ENCODE results near the gene ABCB10. TPM values are rescaled to one million over a fixed set of nuclear protein-coding genes. Genes with fewer than 3 reads are reported as not detected.

The ABCB10 gene
- total RNA-seq, 4 donors from 2014 or later: 16.5 to 41.0 (median 20.9) TPM

DNA sequence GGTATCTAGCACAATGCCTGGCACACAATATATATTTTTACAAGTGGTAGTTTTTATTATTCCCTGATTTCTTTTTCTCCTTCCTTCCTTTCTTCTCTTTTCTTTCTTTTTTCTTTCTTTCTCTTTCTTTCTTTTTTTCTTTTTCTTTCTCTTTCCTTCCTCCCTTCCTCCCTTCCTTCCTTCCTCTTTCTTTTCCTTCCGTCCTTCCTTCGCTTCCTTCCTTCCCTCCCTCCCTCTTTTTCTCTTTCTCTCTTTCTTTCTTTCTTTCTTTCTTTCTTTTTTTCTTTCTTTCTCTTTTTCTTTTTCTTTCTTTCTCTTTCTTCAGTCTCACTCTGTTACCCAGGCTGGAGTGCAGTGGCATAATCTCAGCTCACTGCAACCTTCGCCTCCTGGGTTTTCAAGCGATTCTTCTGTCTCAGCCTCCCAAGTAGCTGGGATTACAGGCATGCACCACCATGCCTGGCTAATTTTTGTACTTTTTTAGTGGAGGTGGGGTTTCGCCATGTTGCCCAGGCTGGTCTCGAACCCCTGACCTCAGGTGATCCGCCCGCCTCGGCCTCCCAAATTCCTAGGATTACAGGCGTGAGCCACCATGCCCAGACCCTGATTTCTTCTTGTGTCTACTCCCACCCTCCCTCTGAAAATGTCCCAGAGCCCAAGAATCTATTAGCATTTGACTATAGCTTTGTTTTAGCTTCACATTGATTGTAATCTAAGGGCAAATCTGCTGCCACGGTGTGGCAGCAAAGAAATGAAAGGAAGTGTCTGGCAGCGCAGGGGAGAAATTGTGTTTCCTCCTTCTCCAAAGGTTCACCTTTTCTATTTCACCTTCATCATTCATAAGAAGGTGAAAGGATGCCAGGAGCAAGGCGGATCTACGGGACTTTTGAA is 19.9 kb upstream of the ABCB10 start:
- no peak for DNase-seq
- H3K27me3 ChIP-seq: no peaks in the 10 kb centered on the region
- H3K27ac ChIP-seq: peak overlapping the region in 2 of 4 donors; percentile 44 to 57
- H3K36me3 ChIP-seq: no peaks in the 10 kb centered on the region
- TF ChIP-seq, protein P1, sequence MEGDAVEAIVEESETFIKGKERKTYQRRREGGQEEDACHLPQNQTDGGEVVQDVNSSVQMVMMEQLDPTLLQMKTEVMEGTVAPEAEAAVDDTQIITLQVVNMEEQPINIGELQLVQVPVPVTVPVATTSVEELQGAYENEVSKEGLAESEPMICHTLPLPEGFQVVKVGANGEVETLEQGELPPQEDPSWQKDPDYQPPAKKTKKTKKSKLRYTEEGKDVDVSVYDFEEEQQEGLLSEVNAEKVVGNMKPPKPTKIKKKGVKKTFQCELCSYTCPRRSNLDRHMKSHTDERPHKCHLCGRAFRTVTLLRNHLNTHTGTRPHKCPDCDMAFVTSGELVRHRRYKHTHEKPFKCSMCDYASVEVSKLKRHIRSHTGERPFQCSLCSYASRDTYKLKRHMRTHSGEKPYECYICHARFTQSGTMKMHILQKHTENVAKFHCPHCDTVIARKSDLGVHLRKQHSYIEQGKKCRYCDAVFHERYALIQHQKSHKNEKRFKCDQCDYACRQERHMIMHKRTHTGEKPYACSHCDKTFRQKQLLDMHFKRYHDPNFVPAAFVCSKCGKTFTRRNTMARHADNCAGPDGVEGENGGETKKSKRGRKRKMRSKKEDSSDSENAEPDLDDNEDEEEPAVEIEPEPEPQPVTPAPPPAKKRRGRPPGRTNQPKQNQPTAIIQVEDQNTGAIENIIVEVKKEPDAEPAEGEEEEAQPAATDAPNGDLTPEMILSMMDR (IDR thresholded peaks at IDR 0.05): no peak
- TF ChIP-seq POLR2A (IDR thresholded peaks at IDR 0.05): no peak
- H3K4me3 ChIP-seq: no peak overlapping the region
- H3K9me3 ChIP-seq: no peaks in the 10 kb centered on the region
- H3K4me1 ChIP-seq: peaks cover 0 to 14% (median 6%) of the 10 kb centered on the region in 4 donors

GRCh38 chr1:229574679-229575442 is 16.4 kb upstream of the ABCB10 start:
- no peaks in the 10 kb centered on the region for H3K27me3 ChIP-seq
- H3K4me3 ChIP-seq: no peak overlapping the region
- peaks cover 0 to 14% (median 6%) of the 10 kb centered on the region in 4 donors for H3K4me1 ChIP-seq
- no peaks in the 10 kb centered on the region for H3K36me3 ChIP-seq
- no peaks in the 10 kb centered on the region for H3K9me3 ChIP-seq
- TF ChIP-seq, protein P1 (IDR thresholded peaks at IDR 0.05): no peak
- TF ChIP-seq POLR2A (IDR thresholded peaks at IDR 0.05): no peak
- H3K27ac ChIP-seq: no peak overlapping the region
- no peak for DNase-seq

- Histone ChIP-seq H3K27ac (no peak overlapping the region), H3K4me3 (no peak overlapping the region), H3K4me1 (no peaks in the 10 kb centered on the region), H3K36me3 (no peaks in the 10 kb centered on the region), H3K9me3 (no peaks in the 10 kb centered on the region), H3K27me3 (no peaks in the 10 kb centered on the region)
- no peak for DNase-seq
- TF ChIP-seq, protein P1 (IDR thresholded peaks at IDR 0.05): no peak
- no peak for TF ChIP-seq POLR2A (IDR thresholded peaks at IDR 0.05)
Observed at GRCh38 chr1:229572286-229572685, 13.8 kb upstream of the ABCB10 start.

- Histone ChIP-seq H3K4me3 (no peak overlapping the region), H3K27ac (no peak overlapping the region), H3K4me1 (no peaks in the 10 kb centered on the region), H3K27me3 (no peaks in the 10 kb centered on the region), H3K9me3 (no peaks in the 10 kb centered on the region), H3K36me3 (no peaks in the 10 kb centered on the region)
- no peak for TF ChIP-seq POLR2A (IDR thresholded peaks at IDR 0.05)
- TF ChIP-seq, protein P1 (IDR thresholded peaks at IDR 0.05): no peak
- DNase-seq: no peak
Observed at GRCh38 chr1:229570891-229571516, 12.5 kb upstream of the ABCB10 start.

GRCh38 chr1:229570305-229570704 is 11.8 kb upstream of the ABCB10 start:
- no peaks in the 10 kb centered on the region for H3K9me3 ChIP-seq
- no peak overlapping the region for H3K27ac ChIP-seq
- DNase-seq: no peak
- H3K4me3 ChIP-seq: no peak overlapping the region
- H3K4me1 ChIP-seq: no peaks in the 10 kb centered on the region
- TF ChIP-seq POLR2A (IDR thresholded peaks at IDR 0.05): no peak
- TF ChIP-seq, protein P1 (IDR thresholded peaks at IDR 0.05): no peak
- H3K36me3 ChIP-seq: no peaks in the 10 kb centered on the region
- H3K27me3 ChIP-seq: no peaks in the 10 kb centered on the region

Measured in Peyer's patch (tissue), 4 donors.